DOHH2 (cell line): ENCODE data around the gene GALNS.

ENCODE experiments used
- H3F3A ChIP-seq: fragments of 200-600 bp; sonication (generic), shearing (Covaris generic); 2 replicates; pipeline ENCODE4 v1.6.0; 2016; ENCODE audit warnings: antibody characterized with exemption, mild to moderate bottlenecking; ENCODE audit not compliant: control insufficient read depth, insufficient read depth
- H3K27ac ChIP-seq: fragments of 200-600 bp; sonication (generic); 2 replicates; pipeline ENCODE4 v1.5.1; 2014; ENCODE audit warnings: low read depth, mild to moderate bottlenecking, low read length, moderate library complexity
- H3K27me3 ChIP-seq: fragments of 200-600 bp; sonication (generic); 2 replicates; pipeline ENCODE4 v1.6.1; 2014; ENCODE audit warnings: mild to moderate bottlenecking, low read length, mixed read lengths; ENCODE audit not compliant: control insufficient read depth
- H3K36me3 ChIP-seq: fragments of 200-600 bp; sonication (generic); 2 replicates; pipeline ENCODE4 v1.6.1; 2014; ENCODE audit warnings: mild to moderate bottlenecking, low read length, moderate library complexity, mixed read lengths; ENCODE audit not compliant: control insufficient read depth
- H3K4me1 ChIP-seq: fragments of 200-600 bp; sonication (generic); 2 replicates; pipeline ENCODE4 v1.6.1; 2014; ENCODE audit warnings: mild to moderate bottlenecking, low read length, mixed read lengths; ENCODE audit not compliant: control insufficient read depth
- H3K4me2 ChIP-seq: fragments of 200-600 bp; sonication (generic); 2 replicates; pipeline ENCODE4 v1.6.0; 2014; ENCODE audit warnings: mild to moderate bottlenecking, low read length, moderate library complexity
- H3K4me3 ChIP-seq: fragments of 200-600 bp; sonication (generic); 2 replicates; pipeline ENCODE4 v1.5.1; 2014; ENCODE audit warnings: mild to moderate bottlenecking, low read length, mixed read lengths
- H3K79me2 ChIP-seq: fragments of 200-600 bp; sonication (generic); 2 replicates; pipeline ENCODE4 v1.6.1; 2014; ENCODE audit warnings: mild to moderate bottlenecking, low read length, mixed read lengths; ENCODE audit not compliant: control insufficient read depth
- H3K9me2 ChIP-seq: fragments of 200-600 bp; sonication (generic); replicated peaks from 2 replicates; pipeline ENCODE4 v1.6.1; 2014; ENCODE audit warnings: mild to moderate bottlenecking, low read length, mixed read lengths; ENCODE audit not compliant: control insufficient read depth
- H3K9me3 ChIP-seq: fragments of 200-600 bp; sonication (generic); 2 replicates; pipeline ENCODE4 v1.6.1; 2014; ENCODE audit warnings: antibody characterized with exemption, low read length, mixed read lengths; ENCODE audit not compliant: control insufficient read depth, insufficient read depth
- H4K20me1 ChIP-seq: fragments of 200-600 bp; sonication (generic); 2 replicates; pipeline ENCODE4 v1.6.0; 2014; ENCODE audit warnings: low read depth, mild to moderate bottlenecking, antibody characterized with exemption, low read length, moderate library complexity; ENCODE audit not compliant: control insufficient read depth, insufficient read depth
- EZH2phosphoT487 ChIP-seq: fragments of 200-600 bp; sonication (generic); IDR thresholded peaks from 2 replicates; pipeline ENCODE4 v1.6.1; 2017; ENCODE audit warnings: borderline replicate concordance, mild to moderate bottlenecking, antibody characterized with exemption, low read length, moderate library complexity, mixed read lengths
- TF ChIP-seq, protein P1 (sequence below): fragments of 200-600 bp; sonication (generic); IDR thresholded peaks from one replicate; pipeline ENCODE4 v1.5.1; 2014; ENCODE audit warnings: antibody characterized with exemption, mild to moderate bottlenecking, low read depth, low read length; ENCODE audit not compliant: poor library complexity, severe bottlenecking

The GALNS gene

GRCh38 chr16:88843256-88843655 is 13.5 kb downstream of the GALNS start:
- no peak overlapping the region for H3K27ac ChIP-seq
- TF ChIP-seq EZH2phosphoT487: no peak
- TF ChIP-seq, protein P1, sequence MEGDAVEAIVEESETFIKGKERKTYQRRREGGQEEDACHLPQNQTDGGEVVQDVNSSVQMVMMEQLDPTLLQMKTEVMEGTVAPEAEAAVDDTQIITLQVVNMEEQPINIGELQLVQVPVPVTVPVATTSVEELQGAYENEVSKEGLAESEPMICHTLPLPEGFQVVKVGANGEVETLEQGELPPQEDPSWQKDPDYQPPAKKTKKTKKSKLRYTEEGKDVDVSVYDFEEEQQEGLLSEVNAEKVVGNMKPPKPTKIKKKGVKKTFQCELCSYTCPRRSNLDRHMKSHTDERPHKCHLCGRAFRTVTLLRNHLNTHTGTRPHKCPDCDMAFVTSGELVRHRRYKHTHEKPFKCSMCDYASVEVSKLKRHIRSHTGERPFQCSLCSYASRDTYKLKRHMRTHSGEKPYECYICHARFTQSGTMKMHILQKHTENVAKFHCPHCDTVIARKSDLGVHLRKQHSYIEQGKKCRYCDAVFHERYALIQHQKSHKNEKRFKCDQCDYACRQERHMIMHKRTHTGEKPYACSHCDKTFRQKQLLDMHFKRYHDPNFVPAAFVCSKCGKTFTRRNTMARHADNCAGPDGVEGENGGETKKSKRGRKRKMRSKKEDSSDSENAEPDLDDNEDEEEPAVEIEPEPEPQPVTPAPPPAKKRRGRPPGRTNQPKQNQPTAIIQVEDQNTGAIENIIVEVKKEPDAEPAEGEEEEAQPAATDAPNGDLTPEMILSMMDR: no peak
- H3K4me3 ChIP-seq: no peak overlapping the region
- no peaks in the 10 kb centered on the region for H3K79me2 ChIP-seq
- H3K9me2 ChIP-seq: no peaks in the 10 kb centered on the region
- no peaks in the 10 kb centered on the region for H4K20me1 ChIP-seq
- H3K4me2 ChIP-seq: no peak overlapping the region
- H3K27me3 ChIP-seq: no peaks in the 10 kb centered on the region
- H3F3A ChIP-seq: no peaks in the 10 kb centered on the region
- no peaks in the 10 kb centered on the region for H3K9me3 ChIP-seq
- H3K4me1 ChIP-seq: no peaks in the 10 kb centered on the region
- H3K36me3 ChIP-seq: no peaks in the 10 kb centered on the region

GRCh38 chr16:88842806-88843205 is 13.9 kb downstream of the GALNS start:
- TF ChIP-seq, protein P1: no peak
- no peak for TF ChIP-seq EZH2phosphoT487
- H4K20me1 ChIP-seq: no peaks in the 10 kb centered on the region
- no peaks in the 10 kb centered on the region for H3K4me1 ChIP-seq

DNA sequence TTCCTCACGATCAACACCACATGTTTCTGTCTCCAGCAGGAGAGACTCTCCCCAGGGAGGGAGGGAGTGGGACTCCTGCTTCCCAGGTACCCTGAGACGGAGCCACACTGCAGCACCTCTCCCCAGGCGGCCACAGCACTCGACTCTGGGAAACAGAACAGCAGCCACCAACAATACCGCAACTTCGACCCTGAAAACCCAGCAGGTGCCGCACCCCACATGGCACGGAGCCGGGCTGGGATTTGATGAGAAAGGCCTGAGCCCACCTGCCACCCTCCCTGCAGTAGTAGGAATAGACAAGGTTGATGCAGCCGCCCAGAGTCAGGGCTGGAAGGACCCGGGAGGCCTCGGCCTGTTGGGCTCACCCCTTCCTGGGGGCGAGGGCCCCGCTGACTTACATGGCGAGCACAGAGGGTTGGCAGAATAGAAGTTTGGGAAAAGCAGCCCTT is 14.4 kb downstream of the GALNS start:
- Histone ChIP-seq H3K36me3 (no peaks in the 10 kb centered on the region), H3K4me3 (no peak overlapping the region), H3K79me2 (no peaks in the 10 kb centered on the region), H3K9me3 (no peaks in the 10 kb centered on the region), H3K9me2 (no peaks in the 10 kb centered on the region), H3K4me2 (no peak overlapping the region), H3K27ac (no peak overlapping the region), H3F3A (no peaks in the 10 kb centered on the region), H3K4me1 (no peaks in the 10 kb centered on the region), H4K20me1 (no peaks in the 10 kb centered on the region), H3K27me3 (no peaks in the 10 kb centered on the region)
- TF ChIP-seq, protein P1: no peak
- TF ChIP-seq EZH2phosphoT487: no peak

More at GRCh38 chr16:88842806-88843205, 13.9 kb downstream of the GALNS start:
- H3K4me2 ChIP-seq: no peak overlapping the region
- H3K9me3 ChIP-seq: no peaks in the 10 kb centered on the region
- no peak overlapping the region for H3K27ac ChIP-seq
- no peaks in the 10 kb centered on the region for H3K27me3 ChIP-seq
- H3K4me3 ChIP-seq: no peak overlapping the region
- no peaks in the 10 kb centered on the region for H3K9me2 ChIP-seq
- H3K79me2 ChIP-seq: no peaks in the 10 kb centered on the region
- no peaks in the 10 kb centered on the region for H3K36me3 ChIP-seq
- H3F3A ChIP-seq: no peaks in the 10 kb centered on the region
